ENCODE measurements around the gene NYAP1.

The NYAP1 gene

DNA sequence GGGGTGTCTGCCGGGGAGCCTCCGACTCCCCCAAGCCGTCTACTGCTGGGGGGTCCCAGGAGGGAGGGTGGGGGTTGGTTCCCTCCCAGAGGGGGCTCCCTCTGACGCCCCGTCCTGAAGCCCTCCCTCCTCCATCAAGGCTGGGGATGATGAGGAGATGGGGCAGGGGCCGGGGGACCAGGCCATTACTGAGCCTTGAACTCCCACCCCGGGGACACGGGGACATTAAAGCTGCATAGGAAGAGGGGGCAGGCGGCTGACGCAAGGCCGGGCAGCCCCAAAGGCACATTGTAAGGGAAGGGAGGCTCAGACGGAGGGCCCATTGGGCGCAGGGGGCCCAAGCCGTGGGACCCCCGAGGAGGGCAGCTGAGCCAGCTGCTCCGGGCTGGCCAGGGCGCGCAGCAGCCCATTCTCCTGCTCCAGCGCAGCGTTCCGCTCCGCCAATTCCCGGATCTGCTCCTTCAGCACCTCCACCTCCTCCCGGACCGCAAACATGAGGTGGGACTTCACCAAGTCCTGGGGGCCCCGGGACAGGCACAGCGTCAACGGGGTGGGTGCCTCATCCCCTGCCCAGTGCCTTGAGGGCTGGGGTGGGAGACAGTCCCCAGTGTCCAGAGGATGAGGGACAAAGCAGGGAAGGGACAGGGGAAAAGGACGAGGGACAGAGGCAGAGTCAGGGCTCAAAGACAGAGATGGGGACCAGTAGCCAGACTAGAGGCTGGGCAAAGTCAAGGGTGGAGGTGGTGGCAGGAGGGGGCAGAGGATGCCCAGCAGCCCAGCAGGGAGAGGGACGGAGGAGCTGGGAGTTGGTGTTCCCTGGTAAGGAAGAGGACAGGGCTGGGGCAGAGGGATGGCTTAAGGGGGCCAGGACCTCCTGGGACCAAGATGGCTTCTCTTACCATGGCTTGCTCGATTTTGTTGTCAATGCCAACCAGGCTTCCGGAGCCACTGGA lies 16.8 kb upstream of the NYAP1 start:
- Histone ChIP-seq H4K20me1 (ENCODE audit: insufficient read depth, low read length) (peaks cover 27% of the 10 kb centered on the region), H3K27ac (ENCODE audit: low read length) (no peak overlapping the region), H3K79me2 (ENCODE audit: insufficient read depth, low read length) (no peaks in the 10 kb centered on the region), H3K27me3 (ENCODE audit: insufficient read depth, low read length, poor library complexity) (no peaks in the 10 kb centered on the region), H3K4me2 (ENCODE audit: insufficient read depth, low read length) (no peak overlapping the region), H3K9me3 (ENCODE audit: insufficient read depth, low read length, severe bottlenecking) (no peaks in the 10 kb centered on the region), H3K36me3 (ENCODE audit: insufficient read depth, low read length) (peaks cover 38% of the 10 kb centered on the region), H2AFZ (ENCODE audit: low read depth, low read length) (no peak overlapping the region), H3K4me1 (ENCODE audit: insufficient read depth, low read length) (peaks cover 5% of the 10 kb centered on the region; the same call in 1 of the 2 replicates), H3K4me3 (ENCODE audit: low read depth in 1 of 2, low read length in 2 of 2) (no peak overlapping the region), H3K9ac (ENCODE audit: low read depth, low read length) (no peak overlapping the region)
- no peak for ATAC-seq (ENCODE audit: insufficient read depth, low read depth)
- TF ChIP-seq, protein P1, sequence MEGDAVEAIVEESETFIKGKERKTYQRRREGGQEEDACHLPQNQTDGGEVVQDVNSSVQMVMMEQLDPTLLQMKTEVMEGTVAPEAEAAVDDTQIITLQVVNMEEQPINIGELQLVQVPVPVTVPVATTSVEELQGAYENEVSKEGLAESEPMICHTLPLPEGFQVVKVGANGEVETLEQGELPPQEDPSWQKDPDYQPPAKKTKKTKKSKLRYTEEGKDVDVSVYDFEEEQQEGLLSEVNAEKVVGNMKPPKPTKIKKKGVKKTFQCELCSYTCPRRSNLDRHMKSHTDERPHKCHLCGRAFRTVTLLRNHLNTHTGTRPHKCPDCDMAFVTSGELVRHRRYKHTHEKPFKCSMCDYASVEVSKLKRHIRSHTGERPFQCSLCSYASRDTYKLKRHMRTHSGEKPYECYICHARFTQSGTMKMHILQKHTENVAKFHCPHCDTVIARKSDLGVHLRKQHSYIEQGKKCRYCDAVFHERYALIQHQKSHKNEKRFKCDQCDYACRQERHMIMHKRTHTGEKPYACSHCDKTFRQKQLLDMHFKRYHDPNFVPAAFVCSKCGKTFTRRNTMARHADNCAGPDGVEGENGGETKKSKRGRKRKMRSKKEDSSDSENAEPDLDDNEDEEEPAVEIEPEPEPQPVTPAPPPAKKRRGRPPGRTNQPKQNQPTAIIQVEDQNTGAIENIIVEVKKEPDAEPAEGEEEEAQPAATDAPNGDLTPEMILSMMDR (IDR thresholded peaks at IDR 0.05; ENCODE audit: borderline replicate concordance, extremely low read depth, low read length, poor library complexity, severe bottlenecking), result no peak
- TF ChIP-seq EZH2 (IDR thresholded peaks at IDR 0.05; ENCODE audit: borderline replicate concordance, low read depth, low read length, severe bottlenecking), result no peak
- DNase-seq, result no peak

DNA sequence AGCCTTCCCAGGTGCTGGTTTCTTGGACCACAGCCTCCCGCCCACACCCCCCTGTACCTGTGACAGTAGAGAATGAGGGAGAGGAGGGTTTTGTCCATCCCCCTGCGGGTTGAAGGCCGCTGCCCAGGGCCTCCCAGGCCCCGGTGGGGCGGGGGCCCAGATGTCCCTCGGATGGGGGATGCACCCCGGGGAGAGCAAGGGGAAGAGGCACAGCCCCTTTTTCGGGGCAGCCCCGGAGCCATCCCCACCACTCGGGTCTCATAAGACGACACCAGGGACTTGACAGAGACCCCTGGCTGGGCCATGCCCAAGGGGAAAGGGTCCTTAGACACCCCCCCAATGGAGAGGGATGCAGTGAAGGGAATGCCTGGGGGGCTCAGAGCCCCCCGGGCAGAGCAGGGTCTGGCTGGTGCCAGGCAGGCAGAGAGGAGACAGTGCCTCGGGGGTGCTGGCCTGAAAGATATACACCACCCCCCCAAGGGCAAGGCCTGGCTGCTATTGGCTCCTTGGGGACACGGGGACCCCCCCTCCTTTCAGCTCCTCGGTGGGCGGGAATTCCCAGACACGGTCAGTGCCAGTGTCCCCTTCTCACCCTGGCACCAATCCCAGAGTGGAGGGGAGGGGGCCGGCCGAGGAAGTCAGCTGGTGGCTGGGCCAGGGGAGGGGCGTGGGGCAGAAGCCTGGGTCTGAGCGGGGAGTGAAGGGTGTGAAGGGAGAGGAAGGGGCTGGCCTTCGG lies 15.9 kb upstream of the NYAP1 start:
- peaks cover 43% of the 10 kb centered on the region for H3K36me3 ChIP-seq (ENCODE audit: insufficient read depth, low read length)
- H3K27me3 ChIP-seq (ENCODE audit: insufficient read depth, low read length, poor library complexity), result no peaks in the 10 kb centered on the region
- H3K4me3 ChIP-seq (ENCODE audit: low read depth in 1 of 2, low read length in 2 of 2), result no peak overlapping the region

DNA sequence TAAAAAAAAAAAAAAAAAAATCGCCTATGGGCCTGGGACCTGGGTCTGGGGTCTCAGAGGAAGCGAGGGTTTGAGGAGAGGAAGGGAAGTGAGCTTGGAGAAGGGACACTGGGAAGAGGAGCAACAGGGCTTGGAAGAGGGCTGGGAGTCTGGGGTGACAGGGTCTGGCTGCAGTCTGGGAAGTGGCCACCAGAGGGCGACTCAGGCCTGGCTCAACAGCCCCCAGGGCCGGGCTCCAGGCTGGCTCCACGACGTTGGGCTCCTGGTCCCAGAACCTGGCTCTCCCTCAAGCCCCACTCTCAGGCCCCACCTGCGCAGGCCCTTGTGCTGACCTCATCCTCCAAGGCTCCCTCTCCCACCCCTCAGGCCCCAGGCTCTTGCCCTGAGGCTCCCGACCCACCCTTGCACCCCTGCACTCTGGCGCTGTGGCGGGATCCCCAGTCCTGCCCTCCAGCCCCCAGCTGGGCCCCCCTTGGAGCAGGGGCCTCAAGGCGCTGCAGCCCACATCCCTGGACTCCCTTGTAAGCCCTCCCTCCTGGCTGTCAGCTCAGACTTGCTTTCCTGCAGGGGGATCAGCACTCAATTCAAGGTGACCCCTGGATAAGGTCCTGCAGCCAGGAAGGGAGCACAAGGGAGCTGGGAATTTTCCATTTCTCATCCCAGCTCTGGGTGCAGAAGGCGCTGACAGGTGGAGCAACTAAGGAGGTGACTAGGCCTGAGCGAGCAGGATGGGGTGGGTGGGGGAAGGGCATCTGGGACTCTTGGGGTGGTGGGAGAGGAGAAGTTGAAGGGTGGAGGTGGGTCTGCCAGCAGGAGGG lies 14.3 kb upstream of the NYAP1 start:
- Histone ChIP-seq H3K4me2 (ENCODE audit: insufficient read depth, low read length) (no peak overlapping the region), H3K79me2 (ENCODE audit: insufficient read depth, low read length) (peaks cover 3% of the 10 kb centered on the region; the same call in 1 of the 2 replicates), H3K36me3 (ENCODE audit: insufficient read depth, low read length) (peaks cover 52% of the 10 kb centered on the region), H3K27me3 (ENCODE audit: insufficient read depth, low read length, poor library complexity) (no peaks in the 10 kb centered on the region), H3K27ac (ENCODE audit: low read length) (0 out of 2 replicates have a peak overlapping the region, but pooled peaks have one; percentile 5), H3K4me3 (ENCODE audit: low read depth in 1 of 2, low read length in 2 of 2) (no peak overlapping the region), H3K4me1 (ENCODE audit: insufficient read depth, low read length) (peaks cover 5% of the 10 kb centered on the region; the same call in 1 of the 2 replicates), H3K9ac (ENCODE audit: low read depth, low read length) (no peak overlapping the region), H4K20me1 (ENCODE audit: insufficient read depth, low read length) (peaks cover 33% of the 10 kb centered on the region), H2AFZ (ENCODE audit: low read depth, low read length) (no peak overlapping the region), H3K9me3 (ENCODE audit: insufficient read depth, low read length, severe bottlenecking) (no peaks in the 10 kb centered on the region)
- TF ChIP-seq, protein P1 (IDR thresholded peaks at IDR 0.05; ENCODE audit: borderline replicate concordance, extremely low read depth, low read length, poor library complexity, severe bottlenecking), result peak; percentile 97
- no peak for TF ChIP-seq EZH2 (IDR thresholded peaks at IDR 0.05; ENCODE audit: borderline replicate concordance, low read depth, low read length, severe bottlenecking)
- ATAC-seq (ENCODE audit: insufficient read depth, low read depth), result peak; percentile 94
- peak; percentile 81 for DNase-seq

More for the DNA sequence above, 15.9 kb upstream of the NYAP1 start:
- no peaks in the 10 kb centered on the region for H3K9me3 ChIP-seq (ENCODE audit: insufficient read depth, low read length, severe bottlenecking)
- peaks cover 30% of the 10 kb centered on the region for H4K20me1 ChIP-seq (ENCODE audit: insufficient read depth, low read length)
- no peaks in the 10 kb centered on the region for H3K79me2 ChIP-seq (ENCODE audit: insufficient read depth, low read length)
- ATAC-seq (ENCODE audit: insufficient read depth, low read depth) (no peak), DNase-seq (no peak)
- no peak overlapping the region for H2AFZ ChIP-seq (ENCODE audit: low read depth, low read length)
- H3K27ac ChIP-seq (ENCODE audit: low read length), result no peak overlapping the region
- TF ChIP-seq, protein P1 (IDR thresholded peaks at IDR 0.05; ENCODE audit: borderline replicate concordance, extremely low read depth, low read length, poor library complexity, severe bottlenecking), result no peak
- TF ChIP-seq EZH2 (IDR thresholded peaks at IDR 0.05; ENCODE audit: borderline replicate concordance, low read depth, low read length, severe bottlenecking), result no peak
- no peak overlapping the region for H3K9ac ChIP-seq (ENCODE audit: low read depth, low read length)
- no peak overlapping the region for H3K4me2 ChIP-seq (ENCODE audit: insufficient read depth, low read length)
- H3K4me1 ChIP-seq (ENCODE audit: insufficient read depth, low read length), result peaks cover 5% of the 10 kb centered on the region; the same call in 1 of the 2 replicates
